ENCODE measurements around the gene CDK5.

The CDK5 gene

GRCh38 chr7:151009327-151010036, 48.2 kb downstream of the CDK5 start:
- Histone ChIP-seq H3K27me3 (ENCODE audit: low read depth) (no peaks in the 10 kb centered on the region), H3K36me3 (replicated peaks) (no peaks in the 10 kb centered on the region), H3K9me3 (no peaks in the 10 kb centered on the region), H3K4me1 (no peaks in the 10 kb centered on the region), H3K4me3 (no peak overlapping the region)
- in situ Hi-C loops (cut with MboI; ENCODE audit: low sequenced_read_pairs), result no loop called here
- DNase-seq (ENCODE audit: low spot score in 2 of 2), result no peak

- peak in 1 of 2 experiments; percentile 60 for DNase-seq (ENCODE audit: low spot score in 2 of 2)
- in situ Hi-C loops (cut with MboI; ENCODE audit: low sequenced_read_pairs), result no loop called here
- Histone ChIP-seq H3K27me3 (ENCODE audit: low read depth) (no peaks in the 10 kb centered on the region), H3K4me1 (no peaks in the 10 kb centered on the region), H3K9me3 (no peaks in the 10 kb centered on the region), H3K4me3 (no peak overlapping the region), H3K36me3 (replicated peaks) (no peaks in the 10 kb centered on the region)
Measured at GRCh38 chr7:151008511-151009323, 49.0 kb downstream of the CDK5 start.

GRCh38 chr7:151008143-151008510, 49.6 kb downstream of the CDK5 start:
- no peak overlapping the region for H3K4me3 ChIP-seq
- no peaks in the 10 kb centered on the region for H3K9me3 ChIP-seq
- in situ Hi-C loops (cut with MboI; ENCODE audit: low sequenced_read_pairs), result no loop called here
- H3K27me3 ChIP-seq (ENCODE audit: low read depth), result no peaks in the 10 kb centered on the region
- no peak for DNase-seq (ENCODE audit: low spot score in 2 of 2)
- no peaks in the 10 kb centered on the region; the same call in 1 of the 2 replicates for H3K4me1 ChIP-seq
- H3K36me3 ChIP-seq (replicated peaks), result no peaks in the 10 kb centered on the region

- H3K4me1 ChIP-seq, result no peaks in the 10 kb centered on the region; the same call in 1 of the 2 replicates
- H3K36me3 ChIP-seq (replicated peaks), result no peaks in the 10 kb centered on the region
- H3K4me3 ChIP-seq, result no peak overlapping the region
- in situ Hi-C loops (cut with MboI; ENCODE audit: low sequenced_read_pairs), result no loop called here
- H3K27me3 ChIP-seq (ENCODE audit: low read depth), result no peaks in the 10 kb centered on the region
- no peaks in the 10 kb centered on the region for H3K9me3 ChIP-seq
- no peak for DNase-seq (ENCODE audit: low spot score in 2 of 2)
Measured at GRCh38 chr7:151007469-151007898, 50.2 kb downstream of the CDK5 start.

GRCh38 chr7:151006590-151007300, 51.0 kb downstream of the CDK5 start:
- H3K27me3 ChIP-seq (ENCODE audit: low read depth), result no peaks in the 10 kb centered on the region
- no peaks in the 10 kb centered on the region for H3K36me3 ChIP-seq (replicated peaks)
- H3K9me3 ChIP-seq, result no peaks in the 10 kb centered on the region
- no peak overlapping the region for H3K4me3 ChIP-seq
- H3K4me1 ChIP-seq, result no peaks in the 10 kb centered on the region; the same call in 1 of the 2 replicates
- DNase-seq (ENCODE audit: low spot score in 2 of 2), result no peak
- in situ Hi-C loops (cut with MboI; ENCODE audit: low sequenced_read_pairs), result no loop called here

- H3K9me3 ChIP-seq, result no peaks in the 10 kb centered on the region
- no peak for DNase-seq (ENCODE audit: low spot score in 2 of 2)
- no peak overlapping the region for H3K4me3 ChIP-seq
- H3K27me3 ChIP-seq (ENCODE audit: low read depth), result no peaks in the 10 kb centered on the region
- H3K36me3 ChIP-seq (replicated peaks), result no peaks in the 10 kb centered on the region
- H3K4me1 ChIP-seq, result no peaks in the 10 kb centered on the region; the same call in 1 of the 2 replicates
- in situ Hi-C loops (cut with MboI; ENCODE audit: low sequenced_read_pairs), result no loop called here
Measured at GRCh38 chr7:151005566-151005965, 52.1 kb downstream of the CDK5 start.
